HG02759 (cell line): Measurements from ENCODE around the gene CTBP1.

Experiments
- ATAC-seq: cut with Tn5 transposase; IDR thresholded peaks from one replicate; pipeline ENCODE4 v1.9.1; 2021; ENCODE audit warnings: mild to moderate bottlenecking, moderate library complexity; ENCODE audit not compliant: unreplicated experiment

Gene CTBP1

DNA sequence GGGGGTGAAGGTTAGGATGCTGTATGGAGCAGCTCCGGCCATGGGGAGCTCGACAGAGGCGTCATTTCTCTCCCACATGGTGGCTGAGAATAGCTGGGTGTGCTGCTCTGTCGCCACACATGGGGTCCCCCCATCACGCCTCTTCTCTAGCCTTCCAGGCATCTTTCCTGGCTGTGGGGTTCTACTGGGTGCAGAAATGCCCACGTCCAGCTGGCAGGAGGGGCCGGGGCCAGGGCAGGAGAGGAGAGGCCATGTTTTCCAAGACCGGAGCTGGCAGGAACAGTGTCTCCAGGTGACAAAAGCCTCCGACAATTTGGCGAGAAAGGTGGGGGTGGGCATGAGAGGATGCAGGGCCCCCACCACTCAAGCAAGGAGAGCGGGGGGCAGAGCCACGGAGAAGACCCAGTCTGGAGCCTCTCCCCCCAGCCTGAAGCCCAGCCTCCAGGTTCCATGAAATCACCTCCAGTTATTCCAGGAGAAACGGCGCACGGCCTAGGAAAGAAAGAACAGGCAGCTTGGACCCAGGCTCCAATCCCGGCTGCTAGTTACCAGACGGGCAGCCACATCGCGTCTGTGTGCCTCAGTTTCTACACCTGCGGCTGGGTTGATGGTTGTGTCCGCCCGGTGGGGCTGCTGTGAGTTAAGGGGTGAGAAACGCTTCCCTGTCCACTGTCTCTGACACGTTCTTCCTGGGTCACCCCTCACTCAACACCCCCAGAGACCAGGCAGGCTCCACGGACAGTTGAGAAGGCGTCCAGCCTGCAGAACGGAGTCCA, 49.2 kb downstream of the CTBP1 start:
- no peak for ATAC-seq

DNA sequence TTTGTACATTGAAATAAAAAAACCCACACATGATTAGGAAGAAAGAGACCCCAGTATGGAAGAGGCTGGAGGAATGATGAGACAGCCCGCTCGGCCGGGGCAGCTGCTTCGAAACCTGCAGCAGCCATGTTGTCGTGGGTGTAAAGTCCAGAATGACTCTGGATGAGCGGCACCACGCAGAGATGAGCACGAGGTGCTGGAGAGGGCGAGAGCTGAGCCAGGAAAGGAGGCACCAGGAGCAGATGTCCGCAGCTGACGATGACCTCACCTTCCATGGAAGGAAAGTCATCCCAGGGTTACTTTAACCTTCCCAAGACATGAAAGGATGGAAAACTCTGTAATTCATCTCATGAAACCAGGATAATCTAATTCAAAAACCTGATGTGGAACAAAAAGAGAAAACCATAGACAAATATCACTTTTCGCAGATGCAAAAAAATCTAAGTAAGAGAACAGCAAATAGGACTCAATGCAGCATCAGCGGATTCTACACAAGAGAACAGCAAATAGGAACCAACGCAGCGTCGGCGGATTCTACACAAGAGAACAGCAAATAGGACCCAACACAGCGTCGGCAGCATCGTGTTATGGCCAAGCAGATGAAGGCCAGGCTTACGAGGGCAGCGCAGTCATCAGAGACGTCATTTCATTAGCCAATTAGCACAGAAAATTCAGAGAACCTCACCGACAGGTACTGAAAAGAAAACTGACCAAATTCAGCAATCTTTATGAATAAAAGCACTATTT, 50.7 kb downstream of the CTBP1 start:
- ATAC-seq = no peak

- ATAC-seq = no peak
Measured at GRCh38 chr4:1196421-1197183, 52.3 kb downstream of the CTBP1 start.

- no peak for ATAC-seq
Measured at GRCh38 chr4:1195891-1196401, 53.0 kb downstream of the CTBP1 start.

GRCh38 chr4:1195109-1195671, 53.7 kb downstream of the CTBP1 start:
- ATAC-seq = no peak

DNA sequence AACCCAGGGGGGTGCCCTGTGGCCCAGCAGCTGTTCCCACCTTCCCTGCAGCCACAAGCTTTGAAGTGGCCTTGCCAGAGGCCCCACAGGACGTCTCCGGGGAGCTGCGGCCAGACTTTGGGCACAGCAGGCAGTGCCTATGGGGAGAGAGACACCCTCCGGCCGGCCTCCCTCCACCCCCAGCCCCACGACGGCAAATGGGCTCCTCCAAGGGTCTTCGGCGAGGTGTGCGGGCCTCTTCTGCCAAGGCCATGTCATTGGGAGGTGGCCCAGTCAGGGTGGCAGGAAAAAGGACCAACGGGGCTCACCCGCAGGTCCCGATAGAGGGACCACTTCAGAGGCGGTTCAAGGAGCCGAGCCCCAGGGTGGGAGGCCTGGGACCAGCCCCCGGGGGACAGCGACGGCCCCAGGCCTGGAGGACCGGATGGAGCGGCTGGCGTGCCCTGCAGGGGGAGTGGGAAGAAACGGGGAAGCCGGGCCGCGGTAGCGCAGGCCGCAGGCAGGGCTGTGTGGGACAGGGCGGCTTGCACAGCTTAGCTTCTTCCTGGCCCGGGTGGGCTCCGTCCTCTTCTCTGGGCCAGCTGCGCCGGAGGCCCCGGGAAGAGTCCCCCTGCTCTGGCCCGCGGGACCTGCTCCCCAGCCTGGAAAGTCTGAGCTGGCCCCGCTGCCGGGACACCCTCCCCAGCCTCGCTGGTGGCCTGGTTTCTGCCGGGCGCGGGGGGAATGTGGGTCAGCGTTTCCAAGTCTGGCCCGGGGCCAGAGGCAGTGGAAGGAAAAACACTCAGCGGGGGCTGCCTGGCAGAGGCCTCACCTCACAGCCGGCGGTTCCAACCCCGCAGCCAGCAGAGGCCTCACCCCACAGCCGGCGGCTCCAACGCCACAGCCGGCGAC, 54.7 kb downstream of the CTBP1 start:
- ATAC-seq = no peak

DNA sequence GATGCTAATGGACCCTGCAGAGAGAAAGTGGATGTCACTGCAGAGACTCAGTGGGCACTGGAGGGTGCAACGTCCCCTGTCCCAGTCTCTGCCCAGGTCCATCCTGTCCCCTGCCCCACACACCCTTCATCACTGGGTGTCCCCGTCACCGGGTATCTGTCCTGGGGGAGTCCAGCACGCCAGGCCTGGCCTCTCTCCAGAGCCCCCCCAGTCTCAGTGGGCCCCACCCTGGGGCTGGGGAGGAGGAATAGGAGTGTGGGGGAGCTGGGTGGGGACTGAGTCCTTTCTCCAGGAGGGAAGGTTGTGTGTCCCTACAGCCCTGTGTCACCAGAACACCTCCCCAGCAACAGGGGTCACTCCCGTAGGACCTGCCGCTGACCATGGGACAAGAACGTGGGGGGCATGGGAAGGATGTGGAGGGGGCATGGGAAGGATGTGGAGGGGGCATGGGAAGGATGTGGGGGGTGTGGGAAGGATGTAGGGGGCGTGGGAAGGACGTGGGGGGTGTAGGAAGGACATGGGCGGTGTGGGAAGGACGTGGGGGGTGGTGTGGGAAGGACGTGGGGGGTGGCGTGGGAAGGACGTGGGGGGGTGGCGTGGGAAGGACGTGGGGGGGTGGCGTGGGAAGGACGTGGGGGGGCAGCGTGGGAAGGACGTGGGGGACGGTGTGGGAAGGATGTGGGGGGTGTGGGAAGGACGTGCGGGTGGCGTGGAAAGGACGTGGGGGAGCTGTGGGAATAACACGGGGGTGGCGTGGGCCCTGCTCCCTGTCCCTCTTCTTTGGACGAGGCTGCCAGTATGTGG, 55.5 kb downstream of the CTBP1 start:
- ATAC-seq = no peak

GRCh38 chr4:1192493-1193205, 56.3 kb downstream of the CTBP1 start:
- no peak for ATAC-seq

GRCh38 chr4:1192091-1192492, 56.8 kb downstream of the CTBP1 start:
- no peak for ATAC-seq

- no peak for ATAC-seq
Measured at GRCh38 chr4:1191621-1192020, 57.3 kb downstream of the CTBP1 start.

GRCh38 chr4:1187182-1187581, 61.7 kb downstream of the CTBP1 start:
- no peak for ATAC-seq

- ATAC-seq = peak; percentile 63
Measured at GRCh38 chr4:1183985-1184773, 64.8 kb downstream of the CTBP1 start.

GRCh38 chr4:1182313-1182712, 66.6 kb downstream of the CTBP1 start:
- no peak for ATAC-seq

DNA sequence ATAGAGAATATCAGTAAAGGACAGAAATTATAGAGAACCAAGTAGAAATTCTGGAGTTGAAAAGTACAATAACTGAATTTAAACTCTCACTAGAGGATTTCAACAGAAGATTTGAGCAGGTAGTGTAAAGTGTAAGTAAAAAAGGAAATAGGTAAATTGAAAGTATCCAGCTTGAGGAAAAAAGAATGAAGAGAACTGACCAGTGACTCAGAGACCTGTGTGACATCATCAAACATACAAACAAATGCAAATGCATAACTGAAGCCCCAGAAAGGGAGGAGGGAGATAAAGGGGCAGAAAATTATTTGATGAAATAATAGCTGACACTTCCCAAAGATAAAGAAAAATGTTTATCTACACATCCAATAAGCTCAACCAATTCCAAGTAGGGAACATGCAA, 68.3 kb downstream of the CTBP1 start:
- no peak for ATAC-seq

DNA sequence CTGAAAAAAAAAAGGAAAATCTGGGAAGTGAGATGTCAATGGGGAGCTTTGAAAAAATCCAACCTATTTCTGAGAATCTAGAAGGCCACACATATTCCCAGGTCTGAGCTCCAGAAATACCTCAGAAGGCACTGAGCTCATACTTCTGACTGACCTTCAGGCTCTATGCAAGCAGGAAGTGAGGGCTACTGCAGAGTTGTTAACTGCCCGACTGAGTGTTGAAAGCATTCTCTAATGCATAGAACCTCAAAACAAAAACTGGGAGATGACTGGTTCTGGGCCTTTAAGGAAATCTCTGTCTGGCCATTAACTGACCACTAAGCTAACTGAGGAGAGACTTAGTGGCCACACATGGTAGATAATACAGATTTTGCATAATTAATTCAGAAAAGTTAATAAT, 69.0 kb downstream of the CTBP1 start:
- ATAC-seq = no peak

GRCh38 chr4:1179089-1179441, 69.9 kb downstream of the CTBP1 start:
- no peak for ATAC-seq

DNA sequence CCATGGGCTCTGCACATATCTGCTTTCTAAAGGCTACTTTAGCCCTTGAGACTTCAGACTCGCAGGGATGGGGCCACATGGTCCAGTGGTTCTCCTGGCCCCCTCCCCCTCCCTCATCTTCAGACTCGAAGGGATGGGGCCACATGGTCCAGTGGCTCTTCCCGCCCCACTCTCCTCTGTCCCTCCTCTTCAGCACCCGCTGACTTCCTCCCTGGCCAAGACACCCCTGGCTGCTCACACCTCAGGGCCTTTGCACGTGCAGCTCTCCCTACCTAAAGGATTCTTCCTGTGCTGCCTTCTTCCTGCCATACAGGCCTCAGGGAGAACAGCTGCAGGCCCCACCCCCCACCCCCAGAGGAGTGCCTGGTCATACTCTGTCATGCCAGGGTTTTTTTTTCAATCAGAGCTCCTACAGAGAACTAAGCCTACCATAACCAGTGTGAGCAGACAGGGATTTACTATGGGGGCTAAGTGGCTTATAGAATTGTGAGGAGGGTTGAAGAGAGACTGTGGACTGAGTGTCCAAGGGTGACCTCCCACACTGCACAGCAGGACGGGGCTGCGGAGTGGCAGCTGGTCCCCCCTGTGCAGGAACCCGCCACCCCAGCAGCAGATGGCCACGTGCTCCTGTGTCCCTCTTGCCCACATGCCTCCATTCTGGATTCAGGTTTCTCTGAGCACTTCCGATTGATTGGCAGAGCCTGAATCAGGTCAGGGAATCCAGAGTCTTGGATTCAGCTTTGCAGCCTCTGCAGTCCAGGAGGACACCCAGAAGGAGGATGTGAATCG, 70.4 kb downstream of the CTBP1 start:
- ATAC-seq = no peak
